K562 (cell line): ENCODE measurements around the gene KLHDC10. TPM values are rescaled to one million over a fixed set of nuclear protein-coding genes. Genes with fewer than 3 reads are reported as not detected.

ENCODE experiments used
- CREM ChIP-seq: IDR thresholded peaks from 2 replicates; pipeline ENCODE4 v1.6.1; 2014; ENCODE audit warnings: antibody characterized with exemption, low read depth
- HDAC1 ChIP-seq, 2 experiments: fragments of 450-650 bp; IDR thresholded peaks; 2 replicates each; pipeline ENCODE4 v1.6.1; 2016 to 2017; ENCODE audit warnings: inconsistent platforms in 1 of 2, mild to moderate bottlenecking in 1 of 2, moderate library complexity in 1 of 2
- NONO ChIP-seq, 2 experiments: fragments of 200-400 bp in 1 of 2; fragments of 450-650 bp in 1 of 2; formaldehyde crosslinking in 1 of 2; IDR thresholded peaks; 2 replicates each; pipeline ENCODE4 v1.6.1; 2017; ENCODE audit warnings: low read depth in 2 of 2, mild to moderate bottlenecking in 2 of 2, moderate library complexity in 2 of 2, low read length in 1 of 2
- PYGO2 ChIP-seq: fragments of 450-650 bp; IDR thresholded peaks from 2 replicates; pipeline ENCODE4 v1.6.1; 2016; ENCODE audit warnings: mild to moderate bottlenecking, missing genetic modification characterization, moderate library complexity, missing compliant biosample characterization
- RAD21 ChIP-seq, 2 experiments: fragments of 250-450 bp in 1 of 2; fragments of 450-650 bp in 1 of 2; sonication (Bioruptor Pico) in 1 of 2; formaldehyde crosslinking in 1 of 2; IDR thresholded peaks in 1 of 2; conservative IDR thresholded peaks in 1 of 2; 2 replicates each; pipeline versions ENCODE4 v1.4.0 to v1.8.0; 2020 to 2022; ENCODE audit warnings: mild to moderate bottlenecking in 2 of 2, moderate library complexity in 1 of 2
- SRSF9 ChIP-seq: fragments of 200-400 bp; formaldehyde crosslinking; IDR thresholded peaks from 2 replicates; pipeline ENCODE4 v1.6.1; 2017; ENCODE audit warnings: low read depth, low read length, borderline replicate concordance
- YBX1 ChIP-seq: fragments of 450-650 bp; IDR thresholded peaks from 2 replicates; pipeline ENCODE4 v1.7.1; 2016; ENCODE audit warnings: mild to moderate bottlenecking
- ZBTB17 ChIP-seq: fragments of 450-650 bp; formaldehyde crosslinking; IDR thresholded peaks from 2 replicates; pipeline ENCODE4 v1.4.0; 2020; ENCODE audit warnings: mild to moderate bottlenecking
- ZNF263 ChIP-seq: sonication (generic); formaldehyde crosslinking; IDR thresholded peaks from 2 replicates; pipeline ENCODE4 v1.8.0; 2022; ENCODE audit warnings: mild to moderate bottlenecking, missing genetic modification reagents, borderline replicate concordance
- ZNF408 ChIP-seq: fragments of 250-450 bp; sonication (Bioruptor Pico); IDR thresholded peaks from 2 replicates; pipeline ENCODE4 v1.4.0; 2020; ENCODE audit warnings: low read depth, mild to moderate bottlenecking, moderate library complexity
- ZNF589 ChIP-seq: fragments of 200-800 bp; sonication (Bioruptor generic); IDR thresholded peaks from 2 replicates; pipeline ENCODE4 v1.6.1; 2016; ENCODE audit warnings: low read depth, missing genetic modification characterization, missing compliant biosample characterization
- ZNF696 ChIP-seq: fragments of 250-450 bp; sonication (Bioruptor Pico); conservative IDR thresholded peaks from 2 replicates; pipeline ENCODE4 v1.4.0; 2020; ENCODE audit warnings: mild to moderate bottlenecking, moderate library complexity
- ZNF764 ChIP-seq: fragments of 250-450 bp; sonication (Bioruptor Pico); IDR thresholded peaks from 2 replicates; pipeline ENCODE4 v1.4.0; 2020; ENCODE audit warnings: low read depth, mild to moderate bottlenecking, moderate library complexity
- polyA plus RNA-seq, 8 experiments: library from polyadenylated mRNA; depleted of rRNA in 4 of 8; stranded (reverse) in 5 of 8; unstranded in 3 of 8; fragments of >200 nt; fragmentation: Nextera tagmentation in 2 of 8; fragmentation: Illumina TruSeq in 1 of 8; extraction: Ambion mirVana in 2 of 8; extraction: Trizol in 1 of 8; gene quantifications; 2 replicates each; pipeline versions ENCODE4 v1.2.1 to v1.2.3, GENCODE V29; 2011 to 2014; ENCODE audit warnings: inconsistent platforms in 1 of 8, missing spikeins in 1 of 8
- total RNA-seq, 7 experiments: library from RNA; depleted of rRNA in 6 of 7; stranded (reverse); fragments of >200 nt in 6 of 7; fragmentation: Illumina TruSeq in 2 of 7; extraction: Trizol in 2 of 7; gene quantifications; 2 replicates each; pipeline versions ENCODE4 v1.2.1 to v1.2.3, GENCODE V29; 2011 to 2021; ENCODE audit warnings: low replicate concordance in 1 of 7
- TF ChIP-seq, protein P1 (sequence below): fragments of 250-450 bp; sonication (Bioruptor Pico); IDR thresholded peaks from 2 replicates; pipeline ENCODE4 v1.5.1; 2021; ENCODE audit warnings: mild to moderate bottlenecking
- TF ChIP-seq, protein P2 (sequence below): fragments of 450-650 bp; IDR thresholded peaks from 2 replicates; pipeline ENCODE4 v1.6.1; 2014; ENCODE audit warnings: low read depth, mild to moderate bottlenecking, moderate library complexity, borderline replicate concordance
- TF ChIP-seq, protein P3 (sequence below), 3 experiments: fragments of 200-800 bp in 1 of 3; sonication (Bioruptor generic) in 1 of 3; sonication (generic) in 1 of 3; formaldehyde crosslinking in 1 of 3; IDR thresholded peaks; 2 replicates each; pipeline versions ENCODE4 v1.6.1 to v1.8.0; 2016 to 2022; ENCODE audit warnings: mild to moderate bottlenecking in 2 of 3, missing compliant biosample characterization in 2 of 3, missing genetic modification characterization in 2 of 3, missing genetic modification reagents in 1 of 3
- TF ChIP-seq, protein P4 (sequence below): fragments of 200-800 bp; sonication (Bioruptor generic); IDR thresholded peaks from 2 replicates; pipeline ENCODE4 v1.6.1; 2017; ENCODE audit warnings: missing genetic modification characterization, missing compliant biosample characterization
- TF ChIP-seq, protein P5 (sequence below): IDR thresholded peaks from 2 replicates; pipeline ENCODE4 v1.6.1; 2011; ENCODE audit not compliant: insufficient read length; ENCODE audit errors: extremely low read depth

Gene KLHDC10
- total and polyA plus RNA-seq, 9 of the 15 experiments (the other 6 are each of a cell fraction or from before 2014, with no cell fraction given), result 9.8 to 80.5 (median 31.4) TPM

DNA sequence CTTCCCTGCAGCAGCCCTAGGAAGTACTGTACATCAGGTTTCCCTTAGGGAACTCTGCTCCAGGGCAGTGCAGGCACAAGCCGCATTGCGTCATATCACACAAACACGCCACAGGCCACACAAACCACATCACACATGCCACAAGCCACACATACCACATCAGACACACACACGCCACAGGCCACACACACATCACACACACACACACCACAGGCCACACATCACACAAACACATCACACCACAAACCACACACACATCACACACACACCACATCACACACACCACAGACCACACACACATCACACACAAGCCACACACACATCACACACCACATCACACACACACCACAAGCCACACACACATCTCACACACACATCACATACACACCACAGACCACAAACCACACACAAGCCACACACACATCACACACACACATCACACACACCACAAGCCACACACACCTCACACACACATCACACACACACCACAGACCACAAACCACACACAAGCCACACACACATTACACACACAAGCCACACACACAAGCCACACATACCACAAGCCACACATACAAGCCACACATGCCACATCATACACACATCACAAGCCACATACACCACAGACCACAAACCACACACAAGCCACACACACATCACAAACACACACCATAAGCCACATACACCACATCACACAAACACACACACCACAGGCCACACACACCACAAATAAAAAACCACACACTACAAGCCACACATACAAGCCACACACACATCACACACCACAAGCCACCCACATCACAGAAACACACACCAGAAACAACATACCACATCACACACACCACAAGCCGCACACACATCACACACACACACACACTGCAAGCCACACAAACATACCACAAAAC, 81.5 kb downstream of the KLHDC10 start (continued):
- TF ChIP-seq ZNF263 (CRISPR knock-in tag) (no peak), HDAC1 (IDR thresholded peaks at IDR 0.05) (peak in 1 of 2 experiments; percentile 36; a peak in 1 of 4 replicates), YBX1 (0 out of 2 replicates have a peak, but pooled peaks have one; percentile 15), ZNF408 (CRISPR knock-in tag) (no peak), CREM (no peak), ZNF696 (CRISPR knock-in tag) (no peak), ZNF589 (CRISPR knock-in tag) (no peak), NONO (IDR thresholded peaks at IDR 0.05; ENCODE audit: low read depth in 2 of 2, low read length in 1 of 2) (no peak), ZBTB17 (CRISPR knock-in tag) (no peak), RAD21 (CRISPR knock-in tag; conservative IDR thresholded peaks at IDR 0.05 in 1 of 2, IDR thresholded peaks at IDR 0.05 in 1 of 2) (no peak), ZNF764 (CRISPR knock-in tag) (no peak), SRSF9 (no peak), PYGO2 (tag) (no peak)
- TF ChIP-seq, protein P1, sequence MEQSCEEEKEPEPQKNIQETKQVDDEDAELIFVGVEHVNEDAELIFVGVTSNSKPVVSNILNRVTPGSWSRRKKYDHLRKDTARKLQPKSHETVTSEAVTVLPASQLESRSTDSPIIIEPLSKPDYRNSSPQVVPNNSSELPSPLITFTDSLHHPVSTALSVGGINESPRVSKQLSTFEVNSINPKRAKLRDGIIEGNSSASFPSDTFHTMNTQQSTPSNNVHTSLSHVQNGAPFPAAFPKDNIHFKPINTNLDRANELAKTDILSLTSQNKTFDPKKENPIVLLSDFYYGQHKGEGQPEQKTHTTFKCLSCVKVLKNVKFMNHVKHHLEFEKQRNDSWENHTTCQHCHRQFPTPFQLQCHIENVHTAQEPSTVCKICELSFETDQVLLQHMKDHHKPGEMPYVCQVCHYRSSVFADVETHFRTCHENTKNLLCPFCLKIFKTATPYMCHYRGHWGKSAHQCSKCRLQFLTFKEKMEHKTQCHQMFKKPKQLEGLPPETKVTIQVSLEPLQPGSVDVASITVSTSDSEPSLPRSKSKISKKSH (CRISPR knock-in tag), result no peak
- TF ChIP-seq, protein P2, sequence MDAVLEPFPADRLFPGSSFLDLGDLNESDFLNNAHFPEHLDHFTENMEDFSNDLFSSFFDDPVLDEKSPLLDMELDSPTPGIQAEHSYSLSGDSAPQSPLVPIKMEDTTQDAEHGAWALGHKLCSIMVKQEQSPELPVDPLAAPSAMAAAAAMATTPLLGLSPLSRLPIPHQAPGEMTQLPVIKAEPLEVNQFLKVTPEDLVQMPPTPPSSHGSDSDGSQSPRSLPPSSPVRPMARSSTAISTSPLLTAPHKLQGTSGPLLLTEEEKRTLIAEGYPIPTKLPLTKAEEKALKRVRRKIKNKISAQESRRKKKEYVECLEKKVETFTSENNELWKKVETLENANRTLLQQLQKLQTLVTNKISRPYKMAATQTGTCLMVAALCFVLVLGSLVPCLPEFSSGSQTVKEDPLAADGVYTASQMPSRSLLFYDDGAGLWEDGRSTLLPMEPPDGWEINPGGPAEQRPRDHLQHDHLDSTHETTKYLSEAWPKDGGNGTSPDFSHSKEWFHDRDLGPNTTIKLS, result no peak
- TF ChIP-seq, protein P3, sequence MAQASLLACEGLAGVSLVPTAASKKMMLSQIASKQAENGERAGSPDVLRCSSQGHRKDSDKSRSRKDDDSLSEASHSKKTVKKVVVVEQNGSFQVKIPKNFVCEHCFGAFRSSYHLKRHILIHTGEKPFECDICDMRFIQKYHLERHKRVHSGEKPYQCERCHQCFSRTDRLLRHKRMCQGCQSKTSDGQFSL (CRISPR knock-in tag; IDR thresholded peaks at IDR 0.05), result no peak; the same call in 1 of the 2 replicates
- TF ChIP-seq, protein P3 (tag; IDR thresholded peaks at IDR 0.05), result no peak
- TF ChIP-seq, protein P4, sequence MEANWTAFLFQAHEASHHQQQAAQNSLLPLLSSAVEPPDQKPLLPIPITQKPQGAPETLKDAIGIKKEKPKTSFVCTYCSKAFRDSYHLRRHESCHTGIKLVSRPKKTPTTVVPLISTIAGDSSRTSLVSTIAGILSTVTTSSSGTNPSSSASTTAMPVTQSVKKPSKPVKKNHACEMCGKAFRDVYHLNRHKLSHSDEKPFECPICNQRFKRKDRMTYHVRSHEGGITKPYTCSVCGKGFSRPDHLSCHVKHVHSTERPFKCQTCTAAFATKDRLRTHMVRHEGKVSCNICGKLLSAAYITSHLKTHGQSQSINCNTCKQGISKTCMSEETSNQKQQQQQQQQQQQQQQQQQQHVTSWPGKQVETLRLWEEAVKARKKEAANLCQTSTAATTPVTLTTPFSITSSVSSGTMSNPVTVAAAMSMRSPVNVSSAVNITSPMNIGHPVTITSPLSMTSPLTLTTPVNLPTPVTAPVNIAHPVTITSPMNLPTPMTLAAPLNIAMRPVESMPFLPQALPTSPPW (CRISPR knock-in tag), result no peak
- TF ChIP-seq, protein P5, sequence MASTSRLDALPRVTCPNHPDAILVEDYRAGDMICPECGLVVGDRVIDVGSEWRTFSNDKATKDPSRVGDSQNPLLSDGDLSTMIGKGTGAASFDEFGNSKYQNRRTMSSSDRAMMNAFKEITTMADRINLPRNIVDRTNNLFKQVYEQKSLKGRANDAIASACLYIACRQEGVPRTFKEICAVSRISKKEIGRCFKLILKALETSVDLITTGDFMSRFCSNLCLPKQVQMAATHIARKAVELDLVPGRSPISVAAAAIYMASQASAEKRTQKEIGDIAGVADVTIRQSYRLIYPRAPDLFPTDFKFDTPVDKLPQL, result no peak
